ENCODE data around the gene TTLL3. TPM values are rescaled to one million over a fixed set of nuclear protein-coding genes. Genes with fewer than 3 reads are reported as not detected.

The TTLL3 gene
- total RNA-seq, 3 donors from 2014 or later (not counting 1 experiment from before 2014, with no cell fraction given): 133 to 137 (median 136) TPM

- Mint-ChIP-seq H3K36me3 (peaks cover 3% of the 10 kb centered on the region), H3K4me1 (peaks cover 39 to 59% of the 10 kb centered on the region in 2 donors), H3K4me3 (peak overlapping the region; percentile 90), H3K27ac (peak overlapping the region; percentile 93), H3K9me3 (no peaks in the 10 kb centered on the region), H3K27me3 (ENCODE audit: low read depth in 2 of 2) (no peaks in the 10 kb centered on the region)
- WGBS (ENCODE audit: insufficient coverage): 67% methylated on average over 4 of the region's 4 CpGs
- ATAC-seq (peak in 1 of 3 donors; percentile 9), DNase-seq (no peak)
- Histone ChIP-seq H3K4me3 (ENCODE audit: low read length) (peak overlapping the region; percentile 58), H3K27ac (ENCODE audit: low read length) (peak overlapping the region; percentile 90), H3K9me3 (ENCODE audit: control insufficient read depth, insufficient read depth, low read length) (no peaks in the 10 kb centered on the region), H3K27me3 (ENCODE audit: control insufficient read depth, insufficient read depth, low read length) (no peaks in the 10 kb centered on the region), H3K4me1 (ENCODE audit: control insufficient read depth, insufficient read depth, low read length) (peaks cover 31% of the 10 kb centered on the region), H3K36me3 (ENCODE audit: control insufficient read depth, insufficient read depth, low read length) (peaks cover 28% of the 10 kb centered on the region)
- intact Hi-C loops (cut with micrococcal nuclease): loop anchor here (2.0 to 5.0 kb wide), 2 partner anchors 16 to 57 kb away; partner anchors contain the start of genes ARPC4 and TADA3
- no peak for TF ChIP-seq CTCF (IDR thresholded peaks at IDR 0.05)
Measured at GRCh38 chr3:9809239-9809614, 835 bp upstream of the TTLL3 start.

- intact Hi-C loops (cut with micrococcal nuclease): no loop called here
- H3K27me3 Mint-ChIP-seq (ENCODE audit: low read depth in 2 of 2): no peaks in the 10 kb centered on the region
- Histone ChIP-seq H3K4me3 (ENCODE audit: low read length) (peak overlapping the region; percentile 58), H3K9me3 (ENCODE audit: control insufficient read depth, insufficient read depth, low read length) (no peaks in the 10 kb centered on the region), H3K36me3 (ENCODE audit: control insufficient read depth, insufficient read depth, low read length) (peaks cover 17% of the 10 kb centered on the region), H3K27ac (ENCODE audit: low read length) (peak overlapping the region; percentile 4), H3K27me3 (ENCODE audit: control insufficient read depth, insufficient read depth, low read length) (no peaks in the 10 kb centered on the region), H3K4me1 (ENCODE audit: control insufficient read depth, insufficient read depth, low read length) (peaks cover 31% of the 10 kb centered on the region)
- H3K27ac Mint-ChIP-seq: peak overlapping the region; percentile 60 to 93
- no peaks in the 10 kb centered on the region for H3K36me3 Mint-ChIP-seq
- no peaks in the 10 kb centered on the region for H3K9me3 Mint-ChIP-seq
- 33% methylated on average over 18 of the region's 18 CpGs for WGBS (ENCODE audit: insufficient coverage)
- peaks cover 39 to 58% of the 10 kb centered on the region in 2 donors for H3K4me1 Mint-ChIP-seq
- DNase-seq: no peak
- TF ChIP-seq CTCF (IDR thresholded peaks at IDR 0.05): no peak
- no peak for ATAC-seq
- H3K4me3 Mint-ChIP-seq: peak overlapping the region; percentile 90
Measured at GRCh38 chr3:9810433-9810770, 340 bp downstream of the TTLL3 start.

- H3K4me3 ChIP-seq (ENCODE audit: low read length): no peak overlapping the region
- Mint-ChIP-seq H3K36me3 (no peaks in the 10 kb centered on the region), H3K27me3 (ENCODE audit: low read depth in 2 of 2) (no peaks in the 10 kb centered on the region), H3K4me3 (peak overlapping the region; percentile 90), H3K9me3 (no peaks in the 10 kb centered on the region), H3K27ac (peak overlapping the region; percentile 60 to 93), H3K4me1 (peaks cover 39 to 58% of the 10 kb centered on the region in 2 donors)
- no peaks in the 10 kb centered on the region for H3K9me3 ChIP-seq (ENCODE audit: control insufficient read depth, insufficient read depth, low read length)
- ATAC-seq (no peak), DNase-seq (no peak)
- peak overlapping the region; percentile 4 for H3K27ac ChIP-seq (ENCODE audit: low read length)
- H3K27me3 ChIP-seq (ENCODE audit: control insufficient read depth, insufficient read depth, low read length): no peaks in the 10 kb centered on the region
- no peak for TF ChIP-seq CTCF (IDR thresholded peaks at IDR 0.05)
- WGBS (ENCODE audit: insufficient coverage): 94% methylated on average over 10 of the region's 10 CpGs
- intact Hi-C loops (cut with micrococcal nuclease): no loop called here
- peaks cover 31% of the 10 kb centered on the region for H3K4me1 ChIP-seq (ENCODE audit: control insufficient read depth, insufficient read depth, low read length)
- H3K36me3 ChIP-seq (ENCODE audit: control insufficient read depth, insufficient read depth, low read length): peaks cover 13% of the 10 kb centered on the region
Measured at GRCh38 chr3:9810846-9811245, 784 bp downstream of the TTLL3 start.

GRCh38 chr3:9812870-9813483, 2.9 kb downstream of the TTLL3 start:
- peaks cover 27% of the 10 kb centered on the region for H3K4me1 ChIP-seq (ENCODE audit: control insufficient read depth, insufficient read depth, low read length)
- Mint-ChIP-seq H3K27ac (no peak overlapping the region), H3K27me3 (ENCODE audit: low read depth in 2 of 2) (no peaks in the 10 kb centered on the region), H3K4me1 (peaks cover 33 to 38% of the 10 kb centered on the region in 2 donors), H3K9me3 (no peaks in the 10 kb centered on the region), H3K4me3 (no peak overlapping the region), H3K36me3 (no peaks in the 10 kb centered on the region)
- H3K27me3 ChIP-seq (ENCODE audit: control insufficient read depth, insufficient read depth, low read length): no peaks in the 10 kb centered on the region
- ATAC-seq (no peak), DNase-seq (no peak)
- H3K27ac ChIP-seq (ENCODE audit: low read length): no peak overlapping the region
- intact Hi-C loops (cut with micrococcal nuclease): no loop called here
- H3K36me3 ChIP-seq (ENCODE audit: control insufficient read depth, insufficient read depth, low read length): no peaks in the 10 kb centered on the region
- no peak overlapping the region for H3K4me3 ChIP-seq (ENCODE audit: low read length)
- no peak for TF ChIP-seq CTCF (IDR thresholded peaks at IDR 0.05)
- H3K9me3 ChIP-seq (ENCODE audit: control insufficient read depth, insufficient read depth, low read length): no peaks in the 10 kb centered on the region
- WGBS (ENCODE audit: insufficient coverage): 98% methylated on average over 9 of the region's 9 CpGs
